Stimulated activated CD4-positive, alpha-beta T cell treated with anti-CD3 and anti-CD28 coated beads, Interleukin-2, amount 100 ng/mL, for 24 hours (primary cell): ENCODE data around the gene PROM1.

Source experiments
- DNase-seq, 2 donors: peaks; one replicate each; pipeline ENCODE4 v3.0.0-alpha.2; 2020

PROM1 gene

DNA sequence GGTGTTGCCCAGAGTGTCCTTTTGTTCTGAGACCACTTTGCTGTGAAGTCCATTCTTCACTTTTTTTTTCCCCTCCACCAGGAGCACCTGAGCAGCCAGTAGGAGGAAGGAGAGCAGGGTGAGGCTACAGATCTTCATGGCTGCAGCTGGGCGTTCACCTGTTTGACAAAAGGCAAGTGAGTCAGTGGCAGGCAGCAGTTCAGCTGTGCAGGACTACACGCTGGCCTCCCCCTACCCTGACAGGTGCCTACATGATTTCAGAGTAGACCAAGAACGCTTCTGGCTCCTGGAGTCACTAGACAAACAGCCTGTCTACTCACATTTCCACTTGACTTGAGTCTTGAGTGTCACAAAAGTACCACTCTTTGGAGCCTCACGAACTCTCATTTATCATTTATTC lies 147.3 kb downstream of the PROM1 start:
- DNase-seq: no peak

DNA sequence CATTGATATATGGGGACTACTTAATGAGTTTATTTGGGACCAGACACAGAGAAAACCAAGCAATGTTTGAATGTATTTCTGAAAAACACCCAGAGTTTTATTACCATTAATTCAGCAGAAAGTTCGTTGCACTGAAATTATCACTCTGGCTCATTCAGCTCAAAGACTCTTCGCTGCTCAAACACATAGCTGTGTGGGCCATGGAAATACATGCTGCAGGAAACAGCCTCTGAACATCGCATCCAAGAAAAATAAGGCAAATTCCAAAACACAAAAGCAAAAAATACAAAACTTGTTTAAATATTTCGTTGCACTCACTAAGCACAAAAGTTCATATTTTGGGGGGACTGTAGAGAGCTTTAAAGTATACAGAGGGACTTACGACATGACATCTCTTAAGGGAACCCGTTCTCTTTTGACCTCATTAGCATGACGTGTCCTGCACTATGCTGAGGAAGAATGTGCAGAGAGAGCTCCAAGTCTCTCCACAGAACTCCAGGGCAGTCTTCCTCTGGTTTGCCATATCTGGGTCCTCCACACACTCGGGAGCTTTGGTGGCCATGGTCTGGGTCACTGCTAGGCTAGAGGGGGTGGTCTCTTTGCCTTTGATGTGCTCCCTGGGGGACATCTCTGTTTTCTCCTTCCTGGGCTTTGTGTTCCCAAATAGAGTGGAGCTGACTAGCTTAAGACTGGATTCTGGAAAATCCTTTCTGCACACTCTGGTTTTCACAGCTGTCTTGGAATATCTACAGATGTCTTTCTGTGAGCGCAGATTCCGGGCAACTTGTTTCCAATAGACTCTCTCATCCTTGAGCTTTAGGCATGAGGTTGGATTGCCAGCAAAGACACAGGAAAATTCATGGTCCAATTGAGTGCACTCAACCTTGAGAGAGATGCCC lies 148.1 kb downstream of the PROM1 start:
- DNase-seq: no peak

DNA sequence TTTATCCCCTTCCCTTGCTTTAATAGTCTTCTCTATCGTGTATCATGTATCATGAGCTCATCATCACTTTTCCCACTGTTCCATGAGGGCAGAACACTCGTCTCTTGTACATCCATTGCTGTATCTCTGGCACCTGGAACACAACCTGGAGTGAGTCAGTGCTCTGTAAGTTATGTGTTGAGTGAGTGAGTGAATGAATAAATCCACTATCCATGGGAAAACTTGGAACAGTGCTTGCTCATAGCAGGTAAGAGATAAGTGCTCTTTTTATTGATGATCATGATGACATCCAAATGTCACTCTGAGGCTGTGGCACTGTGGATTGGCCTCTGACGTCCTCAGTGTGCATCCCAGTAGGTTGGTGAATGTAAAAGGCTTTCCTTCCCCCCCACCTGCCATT lies 149.6 kb downstream of the PROM1 start:
- no peak for DNase-seq

DNA sequence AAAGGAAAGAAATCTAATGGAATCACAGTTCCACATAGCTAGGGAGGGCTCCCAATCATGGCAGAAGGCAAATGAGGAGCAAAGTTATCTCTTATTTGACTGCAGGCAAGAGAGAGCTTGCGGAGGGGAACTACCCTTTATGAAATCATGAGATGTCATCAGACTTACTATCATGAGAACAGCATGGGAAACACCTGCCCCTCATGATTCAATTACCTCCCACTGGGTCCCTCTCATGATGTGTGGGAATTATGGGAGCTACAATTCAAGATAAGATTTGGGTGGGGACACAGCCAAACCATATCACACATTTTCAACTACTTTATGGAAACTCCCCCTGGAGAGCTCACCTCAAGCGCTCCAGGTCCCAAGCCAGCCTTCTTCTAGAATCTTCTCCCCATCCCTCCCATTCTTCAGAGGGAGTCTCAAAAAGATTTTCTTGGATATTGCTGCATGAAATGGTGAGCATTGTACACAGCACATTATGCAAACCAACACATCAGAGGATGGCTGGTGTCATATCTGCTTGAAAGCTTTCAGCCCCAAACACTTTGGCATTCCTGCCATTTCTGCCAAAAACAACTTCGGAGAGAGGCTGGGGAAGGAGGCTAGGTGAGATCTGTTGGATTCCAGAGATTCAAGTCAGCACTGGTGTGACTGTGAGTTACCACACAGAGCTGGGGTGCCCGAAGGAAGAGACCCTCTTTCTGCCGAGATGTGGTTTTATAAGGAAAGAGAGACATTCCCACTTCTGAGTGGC lies 152.2 kb downstream of the PROM1 start:
- DNase-seq: no peak

DNA sequence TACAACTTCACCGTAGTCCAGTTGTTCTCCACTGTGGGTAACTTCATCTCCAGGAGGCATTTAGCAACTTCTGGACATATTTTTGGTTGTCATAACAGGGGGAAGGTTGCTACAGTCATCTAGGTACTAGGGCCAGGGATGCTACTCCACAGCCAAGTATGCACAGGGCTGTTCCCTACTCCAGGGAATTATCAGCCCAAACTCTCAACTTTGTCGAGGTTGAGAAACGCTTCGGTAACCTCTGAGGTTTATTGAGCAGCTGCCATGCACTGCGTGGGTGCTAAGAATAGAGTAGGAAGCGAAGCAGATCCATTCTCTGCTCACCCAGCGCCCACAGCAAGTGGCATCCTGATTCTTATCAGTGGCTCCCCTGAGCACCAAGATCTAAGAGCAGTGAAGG lies 153.5 kb downstream of the PROM1 start:
- DNase-seq: no peak

DNA sequence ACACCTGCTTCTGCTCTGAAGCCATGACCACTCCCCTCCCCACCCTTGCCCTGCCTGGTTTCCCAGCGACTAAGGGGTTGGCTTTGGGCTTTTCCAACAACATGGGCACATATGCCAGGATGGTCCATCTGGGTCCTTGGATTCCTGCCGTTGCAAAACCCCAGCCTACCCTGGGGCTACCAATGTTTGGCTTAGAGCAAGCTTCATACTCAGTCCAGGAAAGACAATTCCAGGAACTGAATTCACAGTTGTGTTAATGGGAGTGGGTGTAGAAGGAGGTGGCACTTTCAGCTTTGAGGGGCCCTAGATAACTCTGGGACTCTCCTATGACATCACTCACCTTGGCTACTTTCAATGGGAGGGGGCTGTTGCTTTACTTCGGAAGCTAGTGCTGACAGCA lies 154.3 kb downstream of the PROM1 start:
- DNase-seq: no peak

DNA sequence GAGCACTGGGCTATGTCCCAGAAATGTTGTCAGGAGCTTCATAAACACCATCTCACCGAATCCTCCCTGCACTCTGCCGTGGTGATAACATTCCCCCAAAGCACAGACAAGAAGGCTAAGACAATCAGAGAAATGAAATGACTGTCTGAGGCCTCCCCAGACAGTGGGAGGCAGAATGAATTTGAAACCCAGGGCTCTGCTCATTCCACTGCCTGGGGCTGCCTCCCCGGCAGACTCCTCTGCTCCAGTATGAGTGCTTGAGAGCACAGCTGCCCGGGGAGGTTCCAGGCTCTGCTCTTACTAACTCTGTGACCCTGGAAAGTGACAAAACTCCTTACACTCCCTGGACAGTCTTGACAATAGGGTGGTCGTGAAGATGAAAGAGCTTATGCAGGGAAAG lies 154.9 kb downstream of the PROM1 start:
- DNase-seq: no peak

DNA sequence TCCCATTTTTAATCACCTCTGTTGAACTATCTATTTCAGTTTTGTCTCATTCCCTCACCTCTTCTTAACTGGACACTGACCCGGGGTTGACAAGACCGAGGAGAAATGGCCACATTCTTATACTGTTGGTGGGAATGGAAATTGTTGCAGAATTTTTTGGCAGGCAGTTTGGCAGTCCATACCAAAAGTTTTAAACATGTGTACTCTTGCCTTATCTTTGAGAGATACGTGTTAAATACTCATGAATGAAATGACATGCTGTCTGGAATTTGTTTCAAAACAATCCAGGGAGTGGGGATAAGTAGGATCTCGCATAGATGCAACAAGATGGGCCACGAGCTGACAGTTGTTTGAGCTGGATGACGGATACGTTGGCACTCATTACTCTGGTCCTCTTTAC lies 157.3 kb downstream of the PROM1 start:
- DNase-seq: no peak

DNA sequence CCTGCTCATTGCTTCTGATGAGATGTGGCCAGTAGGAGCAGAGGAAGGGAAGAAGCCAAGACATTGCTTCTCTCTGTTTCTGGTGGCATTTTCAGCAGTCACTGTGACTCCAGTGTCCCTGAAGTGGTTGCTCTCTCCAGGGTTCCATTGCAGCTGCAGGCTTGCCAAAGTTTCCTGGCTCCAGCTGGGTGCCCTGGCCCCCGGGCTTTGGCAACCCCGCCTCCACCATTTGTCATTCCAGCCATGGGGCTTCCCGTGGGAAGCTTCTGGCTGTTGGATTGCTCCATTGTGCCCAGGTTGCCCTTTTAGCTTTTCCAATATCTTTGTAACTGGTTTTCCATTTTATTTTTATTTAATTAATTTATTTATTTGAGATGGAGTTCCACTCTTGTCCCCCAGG lies 158.0 kb downstream of the PROM1 start:
- no peak for DNase-seq

DNA sequence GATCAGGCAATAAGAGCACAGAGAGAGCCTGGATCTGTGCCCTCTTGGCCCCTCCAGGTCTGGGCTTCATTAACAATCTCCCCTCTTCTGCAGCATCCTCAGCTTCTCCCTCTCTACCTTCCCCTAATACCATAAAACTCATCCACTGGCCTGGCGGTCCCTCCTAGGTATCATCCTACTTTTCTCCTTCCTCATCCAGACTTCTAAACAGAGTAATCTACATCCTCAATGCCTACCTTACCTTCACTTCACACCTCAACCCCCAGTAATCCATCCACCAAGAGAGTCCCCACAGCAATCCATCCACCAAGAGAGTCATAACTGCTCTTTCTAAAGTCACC lies 162.3 kb downstream of the PROM1 start:
- no peak for DNase-seq

DNA sequence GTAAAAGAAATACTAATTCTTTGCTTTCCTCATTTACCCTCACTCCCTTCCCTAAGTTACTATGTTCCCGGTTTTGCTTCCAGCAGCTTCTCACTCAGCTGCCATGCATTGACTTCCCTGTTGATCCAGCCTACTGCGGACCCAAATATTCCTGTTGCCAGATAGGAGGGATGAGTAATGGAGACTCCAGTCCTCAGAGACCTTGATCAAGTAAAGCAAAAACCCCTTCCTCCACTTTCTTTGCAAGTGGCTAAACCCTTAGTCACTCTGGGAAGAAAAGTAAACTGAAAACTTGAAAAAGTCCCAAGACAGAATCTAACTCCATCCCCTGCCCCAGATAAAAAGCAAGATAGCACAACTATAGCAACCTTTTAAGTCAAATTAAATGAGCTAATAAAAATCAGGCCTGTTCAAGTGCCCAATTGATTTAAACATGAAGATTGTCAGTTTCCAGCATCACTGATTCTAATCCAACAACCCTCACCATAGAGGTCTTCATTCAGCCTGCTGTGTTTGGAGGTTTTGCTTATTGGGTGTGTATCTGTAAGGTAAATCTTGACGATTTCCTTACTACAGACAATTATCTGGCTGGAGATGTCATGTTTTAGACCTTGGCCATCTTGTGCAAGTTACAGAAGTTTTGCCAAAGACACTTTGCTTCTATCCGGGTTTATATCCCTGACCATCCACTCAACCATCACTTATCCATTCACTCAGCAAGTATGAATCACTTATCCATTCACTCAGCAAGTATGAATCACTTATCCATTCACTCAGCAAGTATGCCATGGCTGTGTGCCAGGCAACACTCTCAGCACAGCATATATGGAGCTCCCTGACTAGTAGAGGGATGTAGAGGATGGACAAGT lies 162.9 kb downstream of the PROM1 start:
- no peak for DNase-seq

DNA sequence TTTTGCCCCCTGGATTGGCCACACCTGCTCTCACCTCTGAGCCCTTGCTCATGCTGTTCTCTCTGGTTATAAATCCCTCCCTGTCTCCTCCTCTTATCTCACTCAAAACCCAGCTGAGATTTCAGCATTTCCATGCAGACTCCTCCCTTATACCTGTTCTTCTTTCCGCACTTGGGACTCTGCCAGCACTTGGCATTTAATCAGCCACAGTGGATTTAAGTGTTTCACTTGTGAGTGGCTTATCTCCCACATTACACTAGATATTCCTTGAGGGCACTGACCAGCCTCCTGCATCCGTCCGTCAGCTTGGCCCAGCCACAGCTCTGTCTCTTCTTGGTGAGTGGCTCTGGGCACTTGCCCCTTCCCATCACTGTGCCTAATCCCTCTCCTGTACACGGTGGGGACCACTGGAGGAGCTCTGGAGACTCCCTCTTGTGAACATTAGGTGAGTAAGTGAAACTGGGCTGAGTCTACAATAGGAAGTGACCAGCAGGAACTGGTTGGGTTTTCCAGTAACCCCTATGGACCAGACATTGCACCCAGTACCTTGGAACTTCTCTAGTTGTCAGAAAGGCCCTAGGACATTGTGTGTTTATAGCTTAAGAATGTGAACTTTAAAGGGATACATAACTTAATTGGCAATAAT lies 165.2 kb downstream of the PROM1 start:
- DNase-seq: no peak
